GM10248 (cell line): Measurements from ENCODE around the gene GPR149.

Source experiments
- CTCF ChIA-PET: fragments of 300-600 bp; sonication (Branson Sonifier 250); formaldehyde crosslinking; extraction: SDS; loops from one replicate; lab custom pipeline; 2021; ENCODE audit warnings: antibody characterized with exemption; lab: Yijun Ruan, JAX
- POLR2A ChIA-PET: fragments of 350-650 bp; sonication (Branson Sonifier 250); formaldehyde crosslinking; extraction: SDS; loops from one replicate; lab custom pipeline; 2020; ENCODE audit warnings: antibody characterized with exemption; lab: Yijun Ruan, JAX
- DNase-seq: peaks from one replicate; pipeline ENCODE4 v3.0.0; 2012; ENCODE audit errors: extremely low spot score
- TF ChIP-seq, protein P1 (sequence below): IDR thresholded peaks from 2 replicates; pipeline ENCODE4 v1.5.1; 2012; ENCODE audit warnings: mild to moderate bottlenecking, low read depth; ENCODE audit errors: extremely low read depth, missing control alignments, control extremely low read depth

The GPR149 gene

DNA sequence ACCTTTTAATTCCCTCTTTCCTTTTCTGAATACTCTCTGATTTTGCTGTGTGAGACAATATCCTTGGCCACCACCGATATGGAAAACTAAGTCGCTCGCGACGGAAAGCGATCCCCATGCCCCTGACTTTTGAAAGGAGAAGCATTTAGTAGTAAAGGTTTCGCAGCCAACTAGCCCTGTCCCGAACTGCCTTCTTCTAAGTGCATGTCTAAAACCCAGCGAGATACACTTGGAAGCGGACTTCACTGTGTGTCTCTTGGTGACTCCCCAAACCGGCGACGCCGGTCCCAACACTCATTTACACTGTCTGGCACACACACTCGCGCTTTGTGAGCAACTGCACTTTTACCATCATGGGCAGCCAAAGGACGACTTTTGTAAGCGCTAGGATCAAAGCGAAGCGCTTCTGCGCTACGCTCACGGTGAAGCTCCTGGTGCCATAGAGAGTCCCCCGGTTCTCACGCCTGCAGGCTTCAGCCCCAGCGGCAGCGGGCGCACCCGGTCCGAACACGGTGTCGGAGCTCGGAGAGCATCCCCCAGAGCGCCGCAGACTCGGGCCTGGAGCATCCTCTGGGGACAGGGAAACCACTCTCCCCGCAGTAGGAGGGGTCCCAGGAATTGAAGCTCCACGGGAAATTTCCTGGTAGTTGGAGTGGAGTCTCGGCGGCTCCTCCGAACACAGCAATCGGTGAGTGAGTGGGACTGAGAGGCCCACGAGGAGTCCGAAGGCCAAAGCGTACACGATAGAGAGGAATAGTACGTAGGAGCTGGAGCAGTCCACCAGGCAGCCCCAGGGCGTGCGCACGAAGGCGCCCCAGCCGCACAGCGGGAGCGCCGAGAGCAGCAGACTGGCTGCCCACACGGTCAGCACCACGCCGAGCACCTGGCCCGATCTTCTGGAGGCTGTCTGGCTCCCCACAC, 1.4 kb downstream of the GPR149 start:
- no peak for DNase-seq
- POLR2A ChIA-PET: no interaction called here
- TF ChIP-seq, protein P1, sequence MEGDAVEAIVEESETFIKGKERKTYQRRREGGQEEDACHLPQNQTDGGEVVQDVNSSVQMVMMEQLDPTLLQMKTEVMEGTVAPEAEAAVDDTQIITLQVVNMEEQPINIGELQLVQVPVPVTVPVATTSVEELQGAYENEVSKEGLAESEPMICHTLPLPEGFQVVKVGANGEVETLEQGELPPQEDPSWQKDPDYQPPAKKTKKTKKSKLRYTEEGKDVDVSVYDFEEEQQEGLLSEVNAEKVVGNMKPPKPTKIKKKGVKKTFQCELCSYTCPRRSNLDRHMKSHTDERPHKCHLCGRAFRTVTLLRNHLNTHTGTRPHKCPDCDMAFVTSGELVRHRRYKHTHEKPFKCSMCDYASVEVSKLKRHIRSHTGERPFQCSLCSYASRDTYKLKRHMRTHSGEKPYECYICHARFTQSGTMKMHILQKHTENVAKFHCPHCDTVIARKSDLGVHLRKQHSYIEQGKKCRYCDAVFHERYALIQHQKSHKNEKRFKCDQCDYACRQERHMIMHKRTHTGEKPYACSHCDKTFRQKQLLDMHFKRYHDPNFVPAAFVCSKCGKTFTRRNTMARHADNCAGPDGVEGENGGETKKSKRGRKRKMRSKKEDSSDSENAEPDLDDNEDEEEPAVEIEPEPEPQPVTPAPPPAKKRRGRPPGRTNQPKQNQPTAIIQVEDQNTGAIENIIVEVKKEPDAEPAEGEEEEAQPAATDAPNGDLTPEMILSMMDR: no peak
- CTCF ChIA-PET: no interaction called here

DNA sequence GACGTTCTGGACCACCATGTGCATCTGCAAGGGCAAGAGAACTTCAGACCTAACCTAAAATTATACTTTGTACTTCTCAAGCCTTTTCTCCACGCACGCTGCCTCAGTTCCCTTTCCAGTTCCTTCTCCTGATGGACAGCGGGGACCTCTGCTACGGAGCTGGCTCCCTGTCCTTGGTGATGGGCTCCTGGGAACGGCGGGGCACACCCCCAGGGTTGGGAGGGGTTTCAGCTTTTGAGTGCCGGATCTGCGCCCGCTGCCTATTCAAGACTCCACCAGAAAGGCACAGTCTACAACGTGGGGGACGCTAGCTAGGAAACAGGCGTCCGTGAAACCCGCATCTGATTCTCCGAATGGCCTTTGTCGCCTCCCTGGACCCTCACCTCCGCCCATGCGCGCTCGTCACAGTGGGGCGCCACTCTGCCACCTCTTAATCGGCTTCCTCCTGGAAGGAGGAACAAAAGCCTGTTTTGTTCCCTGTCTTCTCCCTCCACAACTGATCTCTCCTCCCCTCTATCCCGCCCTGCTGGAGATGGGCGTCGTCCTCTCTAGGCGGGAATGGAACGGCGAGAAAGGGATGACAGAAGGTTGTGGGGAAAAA, 2.2 kb downstream of the GPR149 start:
- ChIA-PET POLR2A (no interaction called here), CTCF (no interaction called here)
- no peak for DNase-seq
- TF ChIP-seq, protein P1: no peak

- POLR2A ChIA-PET: no interaction called here
- TF ChIP-seq, protein P1: no peak
- DNase-seq: no peak
- CTCF ChIA-PET: no interaction called here
Measured at GRCh38 chr3:154422694-154423093, 7.3 kb downstream of the GPR149 start.

GRCh38 chr3:154421083-154421482, 8.9 kb downstream of the GPR149 start:
- CTCF ChIA-PET: no interaction called here
- no peak for DNase-seq

GRCh38 chr3:154398084-154398967, 31.7 kb downstream of the GPR149 start:
- ChIA-PET CTCF (interaction anchor here (1.5 kb wide), 1 partner anchor 21 kb away, joined by 3 read pairs; no protein-coding TSS in a partner anchor), POLR2A (no interaction called here)
- peak; percentile 20 for DNase-seq
- TF ChIP-seq, protein P1: no peak

More at GRCh38 chr3:154421083-154421482, 8.9 kb downstream of the GPR149 start:
- POLR2A ChIA-PET: no interaction called here
- TF ChIP-seq, protein P1: no peak

- TF ChIP-seq, protein P1: no peak
- CTCF ChIA-PET: interaction anchor here (1.1 to 1.5 kb wide), 2 partner anchors 10 to 12 kb away, joined by 3 read pairs; no protein-coding TSS in a partner anchor
- POLR2A ChIA-PET: no interaction called here
Measured at GRCh38 chr3:154389861-154390260, 40.1 kb downstream of the GPR149 start.

More at GRCh38 chr3:154389861-154390260, 40.1 kb downstream of the GPR149 start:
- DNase-seq: no peak
